ENCODE measurements around the gene CCDC6. TPM values are rescaled to one million over a fixed set of nuclear protein-coding genes. Genes with fewer than 3 reads are reported as not detected.

Gene CCDC6
- total RNA-seq, 4 donors from 2014 or later, result 21.5 to 42.2 (median 35.6) TPM

DNA sequence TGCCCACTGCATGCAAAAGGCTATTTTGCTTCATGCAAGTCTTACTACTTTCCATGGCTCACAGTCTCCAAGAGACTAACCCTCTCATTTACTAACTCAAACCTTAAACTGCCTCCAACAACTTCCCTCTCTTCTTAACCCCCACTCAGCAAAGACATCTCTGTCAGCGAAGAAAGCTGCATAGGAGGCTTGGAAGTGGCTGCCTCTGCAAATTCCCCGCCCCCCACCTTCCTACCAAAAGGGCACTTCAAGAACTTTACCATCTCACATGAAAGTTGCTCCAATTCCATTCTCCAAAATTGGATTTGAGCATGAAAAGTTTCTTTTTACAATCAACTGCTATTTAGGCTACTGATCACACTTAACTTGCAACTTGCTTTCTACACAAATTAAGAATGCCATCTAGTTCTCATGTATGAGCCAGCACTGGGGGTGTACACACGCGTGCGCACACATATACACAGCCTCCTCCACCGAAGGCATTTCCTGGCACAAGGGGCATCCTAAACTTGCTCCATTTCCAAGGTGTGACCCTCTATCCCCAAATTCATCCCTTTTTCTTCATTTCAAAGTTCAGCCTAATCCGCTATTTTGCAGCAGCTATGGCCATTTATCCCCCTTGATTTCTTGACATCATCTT is 1.8 kb downstream of the CCDC6 start:
- TF ChIP-seq CTCF (IDR thresholded peaks at IDR 0.05; ENCODE audit: low read depth), result no peak

DNA sequence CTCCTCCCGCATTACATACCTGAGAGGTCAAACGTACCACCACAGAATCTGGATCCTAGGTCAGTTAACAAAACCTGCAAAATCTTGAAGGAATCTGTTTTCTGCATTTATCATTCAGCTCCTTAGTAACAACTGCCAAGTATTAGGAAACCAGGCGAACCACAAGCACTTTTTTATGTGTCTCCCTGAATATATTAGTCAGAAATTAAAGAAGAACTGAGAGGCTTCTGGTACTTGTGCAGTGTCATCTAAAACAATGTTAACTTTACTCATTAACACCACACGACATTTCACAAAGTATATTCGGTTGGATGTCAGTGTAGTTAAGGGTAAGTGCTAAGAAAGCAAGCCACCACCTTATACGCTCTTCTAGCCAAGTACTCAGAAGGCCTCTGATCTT is 2.5 kb downstream of the CCDC6 start:
- TF ChIP-seq CTCF (IDR thresholded peaks at IDR 0.05; ENCODE audit: low read depth), result no peak

- no peak for TF ChIP-seq CTCF (IDR thresholded peaks at IDR 0.05; ENCODE audit: low read depth)
Measured at GRCh38 chr10:59902016-59902415, 4.3 kb downstream of the CCDC6 start.

GRCh38 chr10:59901470-59901869 is 4.9 kb downstream of the CCDC6 start:
- TF ChIP-seq CTCF (IDR thresholded peaks at IDR 0.05; ENCODE audit: low read depth), result no peak

DNA sequence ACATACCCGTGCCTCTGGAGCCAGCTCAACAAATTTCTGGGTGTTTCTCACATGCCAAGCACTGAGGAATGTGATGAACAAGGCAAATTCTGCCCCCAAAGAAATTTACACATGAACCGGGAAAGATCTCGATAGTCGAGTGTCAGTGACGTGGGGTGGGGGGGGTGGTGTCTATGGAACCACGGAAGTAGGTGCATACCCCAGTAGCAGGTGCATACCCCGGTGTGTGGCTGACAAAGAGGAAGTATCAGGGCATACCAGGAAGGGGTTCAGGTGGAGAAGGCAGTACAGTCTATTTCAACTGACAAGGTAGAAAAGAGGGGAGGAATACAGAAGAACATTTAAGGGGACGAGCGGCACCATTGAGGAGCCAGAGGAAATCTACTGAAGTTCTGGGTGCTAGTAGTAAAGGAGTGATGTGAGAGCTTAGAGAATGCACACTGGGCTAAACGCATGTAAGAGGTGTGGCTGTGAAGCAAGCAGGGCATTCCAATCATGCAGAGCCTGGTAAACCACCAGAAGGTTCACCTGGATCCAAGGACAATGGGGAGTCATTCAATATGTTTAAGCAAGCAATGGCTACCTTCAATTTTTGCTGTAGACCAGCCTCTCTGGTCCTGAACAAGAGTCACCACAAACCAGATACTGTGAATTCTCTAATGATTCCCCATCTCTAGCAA is 6.2 kb downstream of the CCDC6 start:
- no peak for TF ChIP-seq CTCF (IDR thresholded peaks at IDR 0.05; ENCODE audit: low read depth)

DNA sequence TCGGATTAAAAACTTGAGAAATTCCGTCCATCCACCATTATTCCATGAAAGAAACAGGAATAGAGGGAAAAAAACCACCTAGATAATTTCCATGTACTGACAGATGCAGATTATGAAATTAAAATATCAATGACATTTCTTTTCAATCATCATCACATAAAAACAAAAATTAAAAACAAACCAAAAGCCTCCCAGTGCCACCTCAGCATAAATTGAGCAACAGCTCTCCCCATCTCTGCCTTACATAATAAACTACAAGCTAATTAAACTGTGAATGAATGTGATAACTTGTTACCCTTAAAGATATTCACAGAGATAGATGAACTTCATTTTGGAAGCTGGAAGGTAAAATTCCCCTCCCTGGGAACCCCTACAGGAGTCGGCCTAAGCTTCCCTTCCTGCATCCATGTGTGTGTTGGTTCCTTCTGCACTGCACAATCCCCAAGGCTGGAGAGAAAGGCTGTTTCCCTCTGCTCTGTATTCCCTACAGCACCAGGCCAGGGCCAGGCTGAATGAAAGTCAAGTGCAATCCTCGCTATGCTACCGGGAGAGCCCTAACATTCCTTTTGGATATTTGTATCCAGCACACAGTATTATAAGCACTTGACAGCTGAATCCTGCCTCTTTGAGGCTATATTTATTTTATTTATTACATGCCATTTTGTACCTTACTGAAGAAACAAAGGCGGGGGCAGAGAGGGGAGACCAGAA is 8.1 kb downstream of the CCDC6 start:
- TF ChIP-seq CTCF (IDR thresholded peaks at IDR 0.05; ENCODE audit: low read depth), result no peak

- TF ChIP-seq CTCF (IDR thresholded peaks at IDR 0.05; ENCODE audit: low read depth), result no peak
Measured at GRCh38 chr10:59896191-59896590, 10.2 kb downstream of the CCDC6 start.
